DND-41 (cell line): ENCODE results near the gene ALX3.

Experiments
- EZH2 ChIP-seq: IDR thresholded peaks from 3 replicates; pipeline ENCODE4 v1.6.1; 2012; ENCODE audit warnings: borderline replicate concordance, low read depth, mild to moderate bottlenecking, moderate library complexity, low read length, inconsistent platforms; ENCODE audit not compliant: severe bottlenecking
- TF ChIP-seq, protein P1 (sequence below): IDR thresholded peaks from 2 replicates; pipeline ENCODE4 v1.5.1; 2012; ENCODE audit warnings: borderline replicate concordance, low read length, moderate library complexity, mild to moderate bottlenecking; ENCODE audit not compliant: poor library complexity, severe bottlenecking; ENCODE audit errors: extremely low read depth

DNA sequence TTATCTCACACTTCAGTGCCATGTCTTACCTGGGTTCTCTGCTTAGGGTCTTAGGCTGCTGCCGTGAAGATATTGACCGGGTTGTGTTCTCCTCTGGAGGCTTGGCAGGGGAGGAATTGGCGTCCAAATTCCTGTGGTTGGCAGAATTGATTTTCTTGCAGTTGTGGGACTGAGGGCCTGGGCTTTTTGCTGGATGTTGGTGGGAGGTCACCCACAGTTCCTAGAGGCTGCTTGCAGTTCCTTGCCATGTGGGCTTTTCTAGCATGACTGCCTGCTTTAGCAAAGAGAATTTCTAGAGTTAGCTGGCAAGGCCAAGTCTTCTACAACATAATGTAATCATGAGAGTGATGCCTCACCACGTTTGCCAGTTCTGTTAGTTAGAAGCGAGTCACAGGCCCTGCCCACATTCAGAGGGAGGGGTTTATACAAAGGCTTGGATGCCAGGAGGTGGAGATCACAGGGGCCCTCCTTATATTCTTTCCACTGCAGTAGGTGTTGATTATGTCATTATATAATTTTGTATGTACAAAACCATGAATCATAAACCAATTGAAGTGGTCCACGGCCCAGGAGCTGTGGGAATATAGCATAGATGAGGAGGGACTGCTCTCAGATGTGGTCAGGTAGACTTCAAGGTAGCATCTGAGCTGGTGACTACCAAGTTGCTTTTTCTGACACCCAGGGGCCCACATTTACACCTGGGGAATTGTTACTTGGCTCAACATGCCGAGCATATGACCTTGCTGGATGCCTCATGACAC is 48.3 kb upstream of the ALX3 start:
- TF ChIP-seq, protein P1, sequence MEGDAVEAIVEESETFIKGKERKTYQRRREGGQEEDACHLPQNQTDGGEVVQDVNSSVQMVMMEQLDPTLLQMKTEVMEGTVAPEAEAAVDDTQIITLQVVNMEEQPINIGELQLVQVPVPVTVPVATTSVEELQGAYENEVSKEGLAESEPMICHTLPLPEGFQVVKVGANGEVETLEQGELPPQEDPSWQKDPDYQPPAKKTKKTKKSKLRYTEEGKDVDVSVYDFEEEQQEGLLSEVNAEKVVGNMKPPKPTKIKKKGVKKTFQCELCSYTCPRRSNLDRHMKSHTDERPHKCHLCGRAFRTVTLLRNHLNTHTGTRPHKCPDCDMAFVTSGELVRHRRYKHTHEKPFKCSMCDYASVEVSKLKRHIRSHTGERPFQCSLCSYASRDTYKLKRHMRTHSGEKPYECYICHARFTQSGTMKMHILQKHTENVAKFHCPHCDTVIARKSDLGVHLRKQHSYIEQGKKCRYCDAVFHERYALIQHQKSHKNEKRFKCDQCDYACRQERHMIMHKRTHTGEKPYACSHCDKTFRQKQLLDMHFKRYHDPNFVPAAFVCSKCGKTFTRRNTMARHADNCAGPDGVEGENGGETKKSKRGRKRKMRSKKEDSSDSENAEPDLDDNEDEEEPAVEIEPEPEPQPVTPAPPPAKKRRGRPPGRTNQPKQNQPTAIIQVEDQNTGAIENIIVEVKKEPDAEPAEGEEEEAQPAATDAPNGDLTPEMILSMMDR = no peak
- no peak for TF ChIP-seq EZH2
